Lung (tissue), 12 donors: ENCODE measurements around the gene CD79A. TPM values are rescaled to one million over a fixed set of nuclear protein-coding genes. Genes with fewer than 3 reads are reported as not detected.
"Not testable (repeated sequence)": the region's sequence is repeated elsewhere in the genome, so short reads cannot be mapped to it uniquely, and the experiment has no call there.

Experiments used
- ATAC-seq: fragments of 200-7000 bp; cut with Tn5 transposase; one replicate; pipeline ENCODE4 v1.9.1; 2020; ENCODE audit warnings: moderate number of reproducible peaks; ENCODE audit not compliant: insufficient read depth, low FRiP score
- DNase-seq, 3 donors: peaks; one replicate each; pipeline ENCODE4 v3.0.0-alpha.2; 2013 to 2017
- H3K27ac ChIP-seq, 2 donors: one replicate each; pipeline ENCODE4 v1.5.1; 2013; ENCODE audit warnings: mild to moderate bottlenecking in 2 of 2, moderate library complexity in 2 of 2, control low read depth in 1 of 2, inconsistent platforms in 1 of 2, low read depth in 1 of 2, low read length in 1 of 2
- H3K27me3 ChIP-seq, 3 donors: one replicate each; pipeline ENCODE4 v1.5.1; 2013; ENCODE audit warnings: low read length in 2 of 3; ENCODE audit not compliant: control insufficient read depth in 3 of 3, insufficient read depth in 3 of 3
- H3K36me3 ChIP-seq, 4 donors: one replicate each; pipeline ENCODE4 v1.5.1; 2013; ENCODE audit warnings: low read length in 4 of 4, mild to moderate bottlenecking in 1 of 4, moderate library complexity in 1 of 4; ENCODE audit not compliant: control insufficient read depth in 4 of 4, insufficient read depth in 4 of 4
- H3K4me1 ChIP-seq, 5 donors: one replicate each; pipeline ENCODE4 v1.5.1; 2013; ENCODE audit warnings: low read length in 5 of 5, mild to moderate bottlenecking in 2 of 5, moderate library complexity in 1 of 5; ENCODE audit not compliant: control insufficient read depth in 5 of 5, insufficient read depth in 5 of 5
- H3K4me3 ChIP-seq: one replicate; pipeline ENCODE4 v1.5.1; 2013; ENCODE audit warnings: mild to moderate bottlenecking, control low read depth, moderate library complexity
- H3K9ac ChIP-seq, 2 donors: one replicate each; pipeline ENCODE4 v1.5.1; 2013; ENCODE audit warnings: low read length in 2 of 2, control low read depth in 1 of 2; ENCODE audit not compliant: insufficient read depth in 1 of 2
- H3K9me3 ChIP-seq, 4 donors: one replicate each; pipeline ENCODE4 v1.5.1; 2013; ENCODE audit warnings: low read length in 3 of 4, mild to moderate bottlenecking in 1 of 4, moderate library complexity in 1 of 4; ENCODE audit not compliant: control insufficient read depth in 4 of 4, insufficient read depth in 3 of 4
- CTCF ChIP-seq: IDR thresholded peaks from 2 replicates; pipeline ENCODE4 v1.5.1; 2012; ENCODE audit warnings: mild to moderate bottlenecking; ENCODE audit errors: control extremely low read depth, extremely low read depth
- WGBS, 2 donors: extraction: QIAGEN DNeasy Blood & Tissue Kit; methylation state at CpG; one replicate each; pipeline ENCODE4 v1.1.7; 2013; 5-methylcytosine and 5-hydroxymethylcytosine counted together
- polyA plus RNA-seq, 2 donors: library from polyadenylated mRNA; stranded (reverse); fragments of 200-250 nt; gene quantifications; one replicate each; pipeline ENCODE4 v1.2.1, GENCODE V29; 2013
- total RNA-seq, 2 donors: library from RNA; depleted of rRNA in 1 of 2; stranded (reverse); fragments of >200 nt in 1 of 2; gene quantifications; one replicate each; pipeline ENCODE4 v1.2.1, GENCODE V29; 2014 to 2021
- donor health status: control.
- donor health status: control.
- donor health status: Bipolar disorder and iron deficiency.
- donor health status: healthy.
- donor health status: DM: yes; HTN: yes; CAD: no.

Gene CD79A
- total and polyA plus RNA-seq, 4 donors: 1.4 to 14.8 (median 5.9) TPM

GRCh38 chr19:41911889-41912731, 35.0 kb downstream of the CD79A start:
- Histone ChIP-seq H3K27me3 (peaks cover 0 to 63% (median 50%) of the 10 kb centered on the region in 3 donors), H3K9ac (no peak overlapping the region), H3K36me3 (peaks cover 0 to 6% (median under 1%) of the 10 kb centered on the region in 4 donors), H3K27ac (no peak overlapping the region), H3K9me3 (peaks cover 0 to 6% (median 0%) of the 10 kb centered on the region in 4 donors), H3K4me3 (no peak overlapping the region), H3K4me1 (peaks cover 0 to 3% (median 0%) of the 10 kb centered on the region in 5 donors)
- WGBS, 2 donors: 17 to 19% methylated on average over 29 of the region's 29 CpGs
- DNase-seq: no peak
- no peak for TF ChIP-seq CTCF
- ATAC-seq: no peak

GRCh38 chr19:41912899-41913537, 35.9 kb downstream of the CD79A start:
- H3K4me1 ChIP-seq: peaks cover 0 to 3% (median 0%) of the 10 kb centered on the region in 5 donors
- H3K36me3 ChIP-seq: peaks cover 0 to under 1% (median 0%) of the 10 kb centered on the region in 4 donors
- WGBS, 2 donors: 2 to 3% methylated on average over 36 to 51 of the region's 51 CpGs
- DNase-seq (no peak), ATAC-seq (no peak)
- H3K9me3 ChIP-seq: peaks cover 0 to 6% (median 0%) of the 10 kb centered on the region in 4 donors
- no peak overlapping the region for H3K9ac ChIP-seq
- no peak for TF ChIP-seq CTCF
- no peak overlapping the region for H3K4me3 ChIP-seq
- peaks cover 0 to 72% (median 53%) of the 10 kb centered on the region in 3 donors for H3K27me3 ChIP-seq
- H3K27ac ChIP-seq: no peak overlapping the region

- H3K9ac ChIP-seq: no peak overlapping the region
- H3K4me1 ChIP-seq: peaks cover 0 to 3% (median 0%) of the 10 kb centered on the region in 5 donors
- no peak overlapping the region for H3K4me3 ChIP-seq
- DNase-seq (no peak), ATAC-seq (no peak)
- H3K27ac ChIP-seq: no peak overlapping the region
- no peak for TF ChIP-seq CTCF
- peaks cover 0 to 79% (median 61%) of the 10 kb centered on the region in 3 donors for H3K27me3 ChIP-seq
- WGBS, 2 donors: 9 to 11% methylated on average over 20 to 21 of the region's 21 CpGs
- H3K36me3 ChIP-seq: no peaks in the 10 kb centered on the region
- peaks cover 0 to 9% (median 0%) of the 10 kb centered on the region in 4 donors for H3K9me3 ChIP-seq
These were observed 36.7 kb downstream of the CD79A start for GRCh38 chr19:41913538-41914423.

GRCh38 chr19:41914424-41914834, 37.4 kb downstream of the CD79A start:
- WGBS, 2 donors: 7 to 8% methylated on average over 4 to 5 of the region's 5 CpGs

More at GRCh38 chr19:41914424-41914834, 37.4 kb downstream of the CD79A start:
- not testable (repeated sequence) for ATAC-seq, H3K9me3 ChIP-seq, H3K36me3 ChIP-seq, H3K27ac ChIP-seq, H3K4me1 ChIP-seq, DNase-seq, H3K4me3 ChIP-seq, H3K9ac ChIP-seq
- peaks cover 0 to 86% (median 65%) of the 10 kb centered on the region in 3 donors for H3K27me3 ChIP-seq
